HG03103 (cell line): Measurements from ENCODE around the gene HRK.
A peak's percentile ranks its signal among the peaks of the same experiment; 100 is the strongest.

ENCODE experiments used
- ATAC-seq: cut with Tn5 transposase; IDR thresholded peaks from one replicate; pipeline ENCODE4 v1.9.1; 2021; ENCODE audit warnings: low read depth; ENCODE audit not compliant: unreplicated experiment

The HRK gene

GRCh38 chr12:116874324-116874995 lies 6.8 kb downstream of the HRK start:
- ATAC-seq, result no peak

- no peak for ATAC-seq
Observed at GRCh38 chr12:116870306-116870705, 10.9 kb downstream of the HRK start.

- ATAC-seq, result no peak
Observed at GRCh38 chr12:116867523-116867922, 13.7 kb downstream of the HRK start.

GRCh38 chr12:116864371-116865160 lies 16.7 kb downstream of the HRK start:
- ATAC-seq, result no peak

GRCh38 chr12:116863275-116863767 lies 17.9 kb downstream of the HRK start:
- no peak for ATAC-seq

GRCh38 chr12:116862167-116862566 lies 19.1 kb downstream of the HRK start:
- no peak for ATAC-seq

GRCh38 chr12:116861320-116861719 lies 19.9 kb downstream of the HRK start:
- ATAC-seq, result peak; percentile 85

GRCh38 chr12:116860263-116860662 lies 21.0 kb downstream of the HRK start:
- no peak for ATAC-seq

- no peak for ATAC-seq
Observed at GRCh38 chr12:116859079-116859478, 22.2 kb downstream of the HRK start.

GRCh38 chr12:116856729-116857128 lies 24.5 kb downstream of the HRK start:
- no peak for ATAC-seq

- no peak for ATAC-seq
Observed at GRCh38 chr12:116855744-116856470, 25.3 kb downstream of the HRK start.

GRCh38 chr12:116853507-116853906 lies 27.7 kb downstream of the HRK start:
- no peak for ATAC-seq

- no peak for ATAC-seq
Observed at GRCh38 chr12:116852303-116852702, 28.9 kb downstream of the HRK start.

GRCh38 chr12:116849216-116849615 lies 32.0 kb downstream of the HRK start:
- ATAC-seq, result no peak

- no peak for ATAC-seq
Observed at GRCh38 chr12:116843085-116843484, 38.2 kb downstream of the HRK start.

- ATAC-seq, result no peak
Observed at GRCh38 chr12:116839287-116839830, 41.9 kb downstream of the HRK start.

- no peak for ATAC-seq
Observed at GRCh38 chr12:116838365-116838764, 42.9 kb downstream of the HRK start.

- no peak for ATAC-seq
Observed at GRCh38 chr12:116837097-116837496, 44.1 kb downstream of the HRK start.

GRCh38 chr12:116835484-116835883 lies 45.8 kb downstream of the HRK start:
- ATAC-seq, result no peak

- ATAC-seq, result no peak
Observed at GRCh38 chr12:116833474-116833873, 47.8 kb downstream of the HRK start.

- ATAC-seq, result no peak
Observed at GRCh38 chr12:116832353-116832752, 48.9 kb downstream of the HRK start.
